GM20431 (cell line): ENCODE data around the gene DERL3.

Source experiments
- in situ Hi-C: fragments of 300-500 bp; cut with MseI, MboI; formaldehyde crosslinking; loops from one replicate; pipeline ENCODE4 v1.15.0; 2020; ENCODE audit warnings: low sequenced_read_pairs; ENCODE audit not compliant: unreplicated experiment

DERL3 gene

DNA sequence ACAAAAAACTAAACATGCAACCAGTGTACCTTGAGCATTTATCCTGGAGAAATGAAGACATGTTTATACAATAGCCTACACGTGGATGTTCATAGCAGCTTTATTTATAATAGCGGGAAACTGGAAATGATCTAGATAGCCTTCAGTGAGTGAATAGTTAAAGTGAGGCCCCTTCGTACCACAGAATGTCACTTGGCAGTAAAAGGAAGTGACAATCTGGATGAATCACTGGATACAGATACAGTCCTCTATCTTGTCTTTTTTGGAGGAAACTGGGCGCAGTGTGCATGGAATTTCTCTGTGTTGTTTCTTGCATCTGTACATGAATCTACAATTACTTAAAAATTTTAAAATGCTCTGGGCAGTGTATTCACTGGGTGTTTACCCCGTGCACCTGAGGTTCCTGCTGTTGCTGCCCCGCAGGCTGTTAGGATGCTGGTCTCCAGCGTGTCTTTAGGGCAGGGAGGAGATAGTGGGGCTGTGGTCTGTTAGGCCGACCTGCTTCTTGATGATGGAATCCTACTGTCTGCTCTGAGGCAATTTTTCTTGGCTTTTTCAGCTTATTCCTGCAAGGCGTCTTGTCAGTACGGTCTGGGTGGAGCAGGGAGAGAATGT is 23.2 kb downstream of the DERL3 start:
- in situ Hi-C loops, result no loop called here

DNA sequence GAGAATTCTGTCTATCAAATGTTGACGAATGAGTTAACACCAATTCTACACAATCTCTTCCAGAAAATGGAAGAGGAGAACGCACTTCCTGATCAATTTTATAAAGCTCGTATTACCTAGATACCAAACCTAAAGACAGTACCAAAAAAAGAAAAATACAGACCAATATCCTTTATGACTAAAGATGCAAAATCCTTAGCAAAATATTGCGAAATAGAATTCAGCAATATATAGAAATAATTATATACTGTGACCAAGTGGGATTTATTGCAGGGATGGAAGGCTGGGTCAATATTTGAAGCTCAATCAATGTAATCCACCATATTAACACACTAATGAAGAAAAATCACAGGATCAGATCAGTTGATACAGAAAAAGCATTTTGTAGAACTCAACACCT is 26.4 kb downstream of the DERL3 start:
- in situ Hi-C loops, result no loop called here

DNA sequence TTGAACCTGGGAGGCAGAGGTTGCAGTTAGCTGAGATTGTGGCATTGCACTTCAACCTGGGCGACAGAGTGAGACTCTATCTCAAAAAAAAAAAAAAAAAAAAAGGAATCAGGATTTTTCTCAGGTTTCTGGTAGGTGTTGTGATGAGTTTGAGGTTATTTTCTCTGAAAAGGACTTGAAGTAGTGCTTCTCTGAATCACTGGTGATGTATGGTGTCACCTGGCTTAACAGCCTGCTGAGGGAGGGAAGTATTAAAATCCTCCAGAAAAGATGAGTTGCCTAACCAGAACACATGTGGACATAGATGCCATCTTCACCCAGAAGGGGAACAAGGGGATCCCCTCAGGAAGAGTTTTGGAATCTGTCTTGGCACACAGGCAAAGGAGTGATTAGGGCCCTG is 32.0 kb downstream of the DERL3 start:
- in situ Hi-C loops, result no loop called here

DNA sequence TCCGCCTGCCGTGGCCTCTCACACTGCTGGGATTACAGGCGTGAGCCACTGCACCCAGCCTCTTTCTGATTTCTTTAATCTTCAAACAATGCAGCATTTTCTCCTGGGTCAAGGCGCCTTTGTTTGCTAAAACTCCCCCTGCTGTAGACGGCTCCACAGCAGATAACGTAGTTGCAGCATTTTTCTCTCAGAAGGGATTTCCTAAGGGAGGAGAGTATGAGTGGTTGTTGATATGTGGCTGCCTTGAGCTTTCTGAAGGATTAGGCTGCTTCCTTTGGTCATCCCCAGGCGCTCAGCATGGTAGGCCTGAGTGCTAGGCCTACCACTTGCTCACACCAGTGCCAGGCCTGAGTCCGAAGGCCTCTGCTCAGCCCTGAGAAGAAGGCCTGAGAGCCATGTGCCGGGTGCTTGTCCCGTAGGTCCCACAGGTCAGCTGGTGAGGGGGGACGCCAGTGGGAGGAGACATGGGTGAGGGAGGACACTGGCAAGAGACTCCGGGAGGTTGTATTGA is 34.0 kb downstream of the DERL3 start:
- in situ Hi-C loops, result no loop called here

DNA sequence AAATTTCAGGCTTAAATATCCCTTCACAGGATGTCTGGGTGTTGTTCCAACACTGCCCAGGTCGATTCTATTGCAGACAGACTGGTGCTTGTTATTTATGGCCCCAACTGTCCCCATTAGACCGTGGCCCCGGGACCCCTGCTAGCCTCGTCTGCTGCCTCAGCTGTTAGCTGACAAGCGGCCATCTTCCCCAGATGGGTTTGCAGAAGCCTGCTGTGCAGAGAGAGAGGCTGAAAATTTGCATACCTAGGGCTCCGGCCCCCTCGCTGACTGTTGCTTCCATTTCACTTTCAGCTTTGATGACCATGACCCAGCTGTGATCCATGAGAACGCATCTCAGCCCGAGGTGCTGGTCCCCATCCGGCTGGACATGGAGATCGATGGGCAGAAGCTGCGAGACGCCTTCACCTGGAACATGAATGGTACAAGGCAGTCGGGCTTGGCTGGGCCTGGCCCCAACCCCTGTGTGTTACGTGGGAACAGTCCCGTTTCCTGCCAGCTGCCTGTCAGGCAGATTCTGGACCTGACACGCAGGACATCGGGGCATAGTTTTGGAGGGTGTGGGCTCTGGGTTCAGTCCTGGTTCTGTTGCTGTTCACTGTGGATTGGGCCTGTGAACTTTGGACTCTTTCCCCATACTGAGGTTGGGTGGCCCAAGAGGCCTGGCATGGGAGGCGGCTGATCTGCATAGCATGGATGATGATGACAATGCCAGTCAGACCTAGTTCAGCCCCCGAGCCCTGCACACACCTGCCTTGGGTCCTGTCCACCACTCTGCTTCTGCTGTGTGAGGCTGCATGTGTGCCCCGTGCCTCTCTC is 35.6 kb downstream of the DERL3 start:
- in situ Hi-C loops, result no loop called here

DNA sequence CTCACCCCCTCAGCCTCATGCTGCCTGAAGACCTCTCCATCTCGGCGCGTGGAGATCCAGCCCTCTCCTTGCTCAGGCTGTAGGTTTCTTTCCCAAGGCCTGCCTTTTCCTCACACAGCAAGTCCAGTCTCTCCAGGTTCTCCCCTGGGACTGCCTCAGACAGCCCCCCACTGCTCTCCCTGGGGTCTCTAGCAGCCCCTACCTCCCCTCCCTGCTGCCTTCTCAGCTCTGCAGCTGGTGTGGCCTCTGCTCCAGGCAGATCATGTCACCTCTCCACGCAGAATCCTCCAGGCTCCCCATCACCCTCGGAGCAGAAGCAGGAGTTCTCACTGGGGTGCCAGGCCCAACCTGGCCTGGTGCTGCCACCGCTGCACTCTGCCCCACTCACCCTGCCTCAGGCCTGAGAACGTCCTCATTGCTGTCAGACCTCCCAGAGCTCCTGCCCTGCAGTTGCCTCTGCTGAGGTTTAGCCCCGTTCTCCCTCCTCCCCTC is 36.9 kb downstream of the DERL3 start:
- in situ Hi-C loops, result no loop called here

DNA sequence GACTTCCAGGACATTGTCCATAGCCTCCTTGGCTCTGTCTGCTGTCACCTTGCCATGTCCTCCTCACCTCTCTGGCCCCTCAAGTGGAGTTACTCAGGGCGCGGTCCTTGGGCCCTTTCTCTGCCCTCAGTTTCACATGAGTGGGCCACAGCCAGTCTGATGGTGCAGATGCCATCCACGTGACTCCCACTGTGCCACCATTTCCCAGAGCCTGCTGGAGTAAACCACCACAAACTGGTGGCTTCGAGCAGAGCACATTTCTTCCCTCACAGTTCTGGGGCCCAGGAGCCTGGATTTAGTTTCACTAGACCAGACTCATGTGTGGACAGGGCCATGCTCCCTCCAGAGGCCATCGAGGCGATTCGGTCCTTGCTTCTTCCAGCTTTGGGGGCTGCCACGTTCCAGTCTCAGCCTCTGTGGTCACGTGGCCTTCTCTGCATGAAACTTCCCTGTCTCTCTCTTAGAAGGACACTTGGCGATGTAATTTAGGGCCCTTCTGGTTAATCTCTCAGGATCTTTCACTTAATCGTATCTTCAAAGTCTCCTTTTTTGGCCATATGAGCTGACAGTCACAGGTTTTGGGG is 37.5 kb downstream of the DERL3 start:
- in situ Hi-C loops, result no loop called here

DNA sequence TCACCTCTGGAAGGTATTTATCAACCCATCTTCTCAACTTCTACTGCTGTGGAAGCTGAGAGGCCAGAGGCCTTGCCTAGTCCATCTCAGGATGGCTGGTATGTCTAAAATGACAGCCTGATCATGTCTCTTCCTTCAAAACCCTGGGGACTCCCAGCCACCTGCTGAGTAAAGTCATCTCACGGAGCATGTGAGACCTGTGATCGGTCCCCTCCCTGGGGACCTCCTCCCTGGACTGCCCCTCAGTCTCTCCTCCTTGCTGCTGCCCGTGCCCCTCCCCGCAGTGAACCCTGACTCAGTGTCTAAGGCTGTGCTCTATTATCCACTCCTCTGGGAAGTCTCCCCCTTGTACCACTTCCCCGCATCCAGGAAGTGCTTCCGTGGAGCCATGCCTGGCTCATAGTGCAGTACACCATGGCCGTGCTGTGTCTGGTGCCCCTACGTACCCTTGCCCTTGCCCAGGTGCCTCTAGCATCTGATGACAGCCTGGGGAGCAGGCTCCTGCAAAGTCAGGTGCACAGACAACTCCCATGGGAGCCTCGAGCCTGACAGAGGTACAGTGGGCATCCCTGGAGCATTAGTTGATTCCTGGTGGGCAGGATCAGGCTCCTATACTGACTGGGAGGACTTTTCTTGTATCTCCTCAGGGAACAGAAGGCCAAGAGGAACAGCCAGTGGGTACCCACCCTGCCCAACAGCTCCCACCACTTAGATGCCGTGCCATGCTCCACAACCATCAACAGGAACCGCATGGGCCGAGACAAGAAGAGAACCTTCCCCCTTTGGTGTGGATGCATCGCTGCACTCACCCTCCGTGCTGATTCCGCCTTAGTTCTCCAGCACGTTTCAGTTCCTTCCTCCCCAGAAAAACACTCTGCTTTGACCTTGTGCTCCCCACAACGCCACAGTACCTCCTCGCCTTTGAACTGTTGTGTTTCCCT is 38.2 kb downstream of the DERL3 start:
- in situ Hi-C loops, result no loop called here

DNA sequence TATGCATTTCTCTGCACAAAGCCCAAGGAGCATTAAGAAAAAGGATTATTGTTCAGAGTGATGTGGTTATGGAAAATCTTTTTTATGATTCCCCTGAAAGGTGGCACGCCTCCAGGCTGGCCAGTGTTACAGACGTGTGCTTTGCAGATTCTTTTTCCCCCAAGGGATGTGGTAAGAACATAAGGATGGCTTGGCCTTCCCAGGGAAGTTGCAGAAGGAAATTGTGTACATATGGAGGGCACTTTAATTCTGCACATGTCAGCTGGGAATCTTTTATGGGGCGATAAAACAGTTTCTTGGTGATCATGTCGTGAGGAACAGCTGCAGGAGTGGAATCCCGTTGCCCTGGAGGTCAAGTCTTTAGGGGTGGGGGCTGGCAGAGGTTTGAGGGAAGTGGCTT is 42.3 kb downstream of the DERL3 start:
- in situ Hi-C loops, result no loop called here

DNA sequence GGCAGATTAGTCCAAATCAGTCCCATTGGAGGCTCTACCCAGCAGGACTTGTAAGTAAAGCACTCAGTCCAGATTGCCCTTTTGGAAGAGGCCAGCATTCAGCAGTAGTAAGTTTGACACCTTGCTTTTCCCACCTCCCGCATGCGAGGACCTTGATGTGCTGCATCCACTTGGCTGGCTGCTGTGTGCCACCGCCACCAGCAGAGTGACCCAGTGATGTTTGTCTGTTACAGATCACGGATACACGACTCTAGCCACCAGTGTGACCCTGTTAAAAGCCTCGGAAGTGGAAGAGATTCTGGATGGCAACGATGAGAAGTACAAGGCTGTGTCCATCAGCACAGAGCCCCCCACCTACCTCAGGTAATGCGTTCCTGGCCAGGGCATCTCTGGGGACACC is 45.5 kb downstream of the DERL3 start:
- in situ Hi-C loops, result no loop called here

DNA sequence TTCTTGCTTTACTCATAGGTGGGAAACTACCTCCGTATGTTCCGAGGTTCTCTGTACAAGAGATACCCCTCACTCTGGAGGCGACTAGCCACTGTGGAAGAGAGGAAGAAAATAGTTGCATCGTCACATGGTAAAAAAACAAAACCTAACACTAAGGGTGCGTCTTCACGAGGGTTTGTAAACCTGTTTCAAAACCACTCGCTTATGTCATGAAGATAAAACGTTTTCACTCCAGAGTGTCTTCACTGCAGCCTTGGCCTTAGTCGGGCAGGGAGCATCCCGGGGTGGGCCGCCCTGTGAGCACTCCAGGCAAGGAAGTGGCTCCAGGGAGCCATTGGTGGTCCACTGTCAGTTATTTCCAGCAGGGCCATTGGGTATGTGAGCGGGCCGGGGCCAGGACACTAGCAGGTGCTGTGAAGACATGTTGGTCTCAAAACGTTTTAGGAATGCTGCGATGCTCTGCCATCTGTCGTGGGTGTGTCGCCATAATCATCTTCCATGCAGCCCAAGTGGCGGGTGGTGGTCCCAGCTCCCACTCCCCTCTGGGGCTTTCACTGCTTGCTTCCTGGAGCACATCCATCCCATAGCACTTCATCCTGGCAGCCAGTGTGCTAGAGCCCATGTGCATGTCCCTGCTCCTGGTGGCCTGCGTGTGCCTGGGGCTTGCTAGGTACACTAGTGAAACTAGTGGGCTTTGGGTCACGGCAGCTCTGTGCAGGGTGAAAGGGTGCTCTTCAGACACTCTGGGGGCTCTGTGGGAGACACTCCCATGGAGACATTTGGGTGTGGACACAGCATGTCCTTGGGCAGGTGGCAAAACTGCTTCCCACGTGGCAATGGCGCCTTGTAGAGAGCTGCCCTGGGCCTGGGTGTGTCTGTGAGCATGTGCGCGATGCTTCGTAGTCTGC is 46.8 kb downstream of the DERL3 start:
- in situ Hi-C loops, result no loop called here

DNA sequence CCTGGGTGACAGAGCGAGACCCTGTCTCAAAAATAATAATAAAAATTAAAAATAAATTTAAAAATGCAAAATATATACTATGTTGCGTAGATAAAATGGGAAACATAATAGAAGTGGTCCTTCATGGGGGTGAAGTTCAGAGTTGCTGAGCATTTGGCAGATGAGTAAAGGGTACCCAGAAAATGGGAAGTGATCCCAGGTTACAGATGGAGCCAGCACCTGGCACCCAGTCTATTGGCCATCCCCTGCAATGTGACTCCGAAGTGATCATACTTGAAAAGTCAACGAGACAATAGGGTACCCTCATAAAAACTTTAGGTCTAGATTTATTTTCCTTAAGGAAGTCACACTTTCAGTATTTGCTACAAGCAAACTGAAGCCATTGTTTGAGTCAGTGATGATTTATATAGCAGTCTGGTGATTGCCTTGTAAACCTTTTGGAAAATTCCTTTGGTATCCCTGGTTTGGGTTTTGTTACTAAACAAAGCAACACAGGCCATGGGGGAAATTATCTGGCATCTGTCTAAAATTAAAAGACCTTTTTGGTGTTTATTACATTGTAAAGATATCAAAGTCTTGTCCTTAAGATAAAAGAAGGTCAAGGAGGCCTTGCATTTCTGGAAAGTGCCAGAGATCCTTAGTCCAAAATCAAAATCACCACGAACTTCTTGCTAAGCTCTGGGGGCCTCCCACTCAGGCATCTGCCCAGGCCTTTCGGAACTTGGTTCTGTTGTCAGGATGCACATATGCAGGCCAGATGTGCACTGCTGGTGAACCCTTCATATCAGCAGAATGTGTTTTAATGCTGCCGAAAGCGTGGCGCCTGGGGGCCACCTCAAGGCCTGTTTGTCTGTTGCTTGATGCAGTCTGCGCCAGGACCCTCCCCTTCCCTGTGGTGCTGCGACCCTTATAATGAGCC is 47.7 kb downstream of the DERL3 start:
- in situ Hi-C loops, result no loop called here

DNA sequence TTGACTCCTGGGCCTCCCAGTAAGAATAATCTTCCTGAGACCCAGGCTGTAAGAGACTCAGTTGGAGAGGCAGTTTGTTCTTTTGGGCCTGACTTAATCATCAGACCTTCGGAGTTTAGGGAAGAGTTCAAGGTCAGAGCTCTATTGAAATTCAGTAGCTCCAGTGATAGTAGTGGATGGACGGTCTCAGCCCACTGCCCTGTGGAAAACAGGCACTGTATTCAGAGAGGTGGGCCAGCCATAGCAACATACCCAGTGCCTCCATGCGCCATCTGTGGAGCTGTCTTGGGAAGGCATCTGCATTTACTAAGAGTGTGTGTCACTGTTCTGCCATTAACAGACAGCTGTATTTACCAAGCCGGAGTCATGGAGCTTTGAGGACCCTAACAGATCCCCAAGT is 49.2 kb downstream of the DERL3 start:
- in situ Hi-C loops, result no loop called here

DNA sequence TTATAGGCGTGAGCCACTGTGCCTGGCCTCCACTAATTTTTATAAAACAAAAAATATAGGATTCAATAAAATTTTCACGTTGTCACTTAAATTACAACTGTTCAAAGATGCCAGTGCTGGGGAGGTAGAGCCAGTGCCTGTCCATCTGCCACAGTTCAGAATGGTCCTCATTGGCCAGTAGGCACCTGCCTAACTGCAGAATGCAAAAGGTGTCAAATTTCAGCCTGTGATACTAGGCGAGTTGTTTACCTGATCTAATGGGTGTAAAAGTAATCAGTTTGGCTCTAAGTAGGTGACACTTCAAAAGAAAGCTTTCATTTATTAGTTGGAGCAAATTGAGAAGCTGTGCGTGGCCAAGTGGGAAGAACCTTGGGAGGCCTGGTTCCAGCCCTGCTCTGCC is 49.7 kb downstream of the DERL3 start:
- in situ Hi-C loops, result no loop called here

DNA sequence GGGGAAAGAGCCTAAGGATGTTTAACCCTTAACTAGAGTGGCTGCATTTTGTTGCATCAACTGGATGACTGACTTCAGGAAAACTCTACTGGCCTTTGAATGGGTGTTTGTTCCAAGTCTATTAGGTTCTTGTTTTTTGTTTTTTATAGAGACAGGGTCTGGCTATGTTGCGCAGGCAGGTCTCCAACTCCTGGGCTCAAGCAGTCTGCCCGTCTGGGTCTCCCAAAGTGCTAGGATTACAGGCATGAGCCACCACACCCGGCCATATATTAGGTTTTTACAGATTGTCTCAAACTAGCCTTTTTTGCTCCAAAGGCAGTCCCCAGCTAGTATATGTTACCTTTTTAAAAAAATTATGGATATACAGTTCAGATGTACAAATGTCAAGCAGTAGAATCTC is 50.9 kb downstream of the DERL3 start:
- in situ Hi-C loops, result no loop called here

DNA sequence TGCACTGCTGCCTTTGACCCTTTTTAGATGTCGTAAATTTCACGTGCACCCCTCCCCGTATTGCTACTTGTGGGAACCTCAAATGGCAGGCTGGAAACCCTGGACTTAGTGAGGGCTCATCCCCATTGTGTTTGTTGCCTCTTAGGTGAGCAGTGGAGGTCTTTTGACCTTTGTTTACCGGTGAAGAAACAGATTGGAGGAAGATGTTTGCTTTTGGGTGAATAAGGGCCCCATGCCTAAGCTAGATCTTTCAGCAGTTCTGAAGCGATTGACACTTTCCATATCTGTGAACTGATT is 51.3 kb downstream of the DERL3 start:
- in situ Hi-C loops, result no loop called here

DNA sequence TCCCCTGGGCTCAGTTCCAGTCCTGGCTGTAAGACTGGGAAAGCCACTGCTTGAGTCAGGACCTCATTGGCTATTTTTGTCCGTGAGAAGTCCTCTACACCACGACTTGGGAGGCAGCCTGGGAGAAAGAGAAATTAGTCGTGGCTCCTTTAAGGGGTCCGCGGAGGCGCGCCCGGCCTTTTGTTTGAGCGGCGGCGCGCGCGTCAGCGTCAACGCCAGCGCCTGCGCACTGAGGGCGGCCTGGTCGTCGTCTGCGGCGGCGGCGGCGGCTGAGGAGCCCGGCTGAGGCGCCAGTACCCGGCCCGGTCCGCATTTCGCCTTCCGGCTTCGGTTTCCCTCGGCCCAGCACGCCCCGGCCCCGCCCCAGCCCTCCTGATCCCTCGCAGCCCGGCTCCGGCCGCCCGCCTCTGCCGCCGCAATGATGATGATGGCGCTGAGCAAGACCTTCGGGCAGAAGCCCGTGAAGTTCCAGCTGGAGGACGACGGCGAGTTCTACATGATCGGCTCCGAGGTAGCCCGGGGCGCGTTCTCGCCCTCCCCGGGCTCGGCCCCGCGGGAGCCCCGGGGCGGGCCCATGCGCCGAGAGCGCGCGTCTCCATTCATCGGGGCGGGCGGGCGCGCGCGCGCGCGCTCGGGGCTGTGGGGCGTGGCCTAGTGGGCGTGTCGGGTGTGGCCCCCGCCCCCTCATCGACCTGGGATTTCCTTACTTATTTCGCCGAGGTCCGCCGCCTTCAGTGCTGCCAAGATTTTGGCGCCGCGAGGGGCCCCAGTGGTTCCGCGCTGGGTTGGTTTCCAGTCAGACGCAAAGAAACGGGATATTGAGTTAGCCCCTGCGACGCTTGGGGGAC is 51.8 kb downstream of the DERL3 start, which contains the start of gene SMARCB1:
Gene SMARCB1 (plus strand): TSS at position 215 of the 848 bp plus-strand sequence. CDS start 204 bp downstream, at position 419.
- in situ Hi-C loops, result no loop called here
